SU-DHL-6 (cell line): Measurements from ENCODE around the gene TBC1D23.

Experiments used
- H2AFZ ChIP-seq: fragments of 200-600 bp; sonication (generic); 2 replicates; pipeline ENCODE4 v1.6.1; 2014; ENCODE audit warnings: low read depth, mild to moderate bottlenecking, moderate library complexity, mixed read lengths, antibody characterized with exemption, low read length; ENCODE audit not compliant: severe bottlenecking
- H3F3A ChIP-seq: fragments of 200-600 bp; shearing (Covaris generic); 2 replicates; pipeline ENCODE4 v1.6.0; 2016; ENCODE audit warnings: antibody characterized with exemption, mild to moderate bottlenecking; ENCODE audit not compliant: insufficient read depth
- H3K27ac ChIP-seq: fragments of 200-600 bp; sonication (generic); 2 replicates; pipeline ENCODE4 v1.5.1; 2016; ENCODE audit warnings: low read depth, mild to moderate bottlenecking, low read length, moderate library complexity, mixed read lengths
- H3K27me3 ChIP-seq: fragments of 200-600 bp; sonication (generic), shearing (Covaris generic); 2 replicates; pipeline ENCODE4 v1.6.0; 2014; ENCODE audit warnings: mild to moderate bottlenecking, low read length
- H3K36me3 ChIP-seq: fragments of 200-600 bp; sonication (generic); 2 replicates; pipeline ENCODE4 v1.6.1; 2014; ENCODE audit warnings: mild to moderate bottlenecking, low read length, mixed read lengths
- H3K4me2 ChIP-seq: fragments of 300-600, 200-600 bp; shearing (Covaris generic), sonication (generic); 2 replicates; pipeline ENCODE4 v1.6.0; 2014; ENCODE audit warnings: low read length, low read depth, mild to moderate bottlenecking; ENCODE audit not compliant: poor library complexity, severe bottlenecking
- H3K4me3 ChIP-seq: fragments of 200-600 bp; sonication (generic); 2 replicates; pipeline ENCODE4 v1.5.1; 2014; ENCODE audit warnings: antibody characterized with exemption, low read length, mild to moderate bottlenecking, mixed read lengths; ENCODE audit not compliant: insufficient read depth, poor library complexity, severe bottlenecking
- H3K79me2 ChIP-seq: fragments of 200-600 bp; sonication (generic); 2 replicates; pipeline ENCODE4 v1.6.1; 2014; ENCODE audit warnings: mild to moderate bottlenecking, low read length, moderate library complexity; ENCODE audit not compliant: insufficient read depth
- H3K9ac ChIP-seq: fragments of 200-600 bp; sonication (generic); 2 replicates; pipeline ENCODE4 v1.7.0; 2014; ENCODE audit warnings: mild to moderate bottlenecking, low read length
- H3K9me2 ChIP-seq: fragments of 200-600 bp; sonication (generic); replicated peaks from 2 replicates; pipeline ENCODE4 v1.6.1; 2014; ENCODE audit warnings: low read length; ENCODE audit not compliant: insufficient read depth
- H3K9me3 ChIP-seq: fragments of 200-600 bp; sonication (generic); 2 replicates; pipeline ENCODE4 v1.6.1; 2014; ENCODE audit warnings: low read length, mixed read lengths; ENCODE audit not compliant: insufficient read depth
- H4K20me1 ChIP-seq: fragments of 200-600 bp; sonication (generic); 2 replicates; pipeline ENCODE4 v1.6.1; 2014; ENCODE audit warnings: low read depth, mild to moderate bottlenecking, antibody characterized with exemption, low read length, moderate library complexity, mixed read lengths
- EZH2phosphoT487 ChIP-seq: fragments of 200-600 bp; sonication (generic), shearing (Covaris generic); conservative IDR thresholded peaks from 2 replicates; pipeline ENCODE4 v1.6.1; 2018; ENCODE audit warnings: mild to moderate bottlenecking, antibody characterized with exemption, low read length, moderate library complexity, mixed read lengths
- TF ChIP-seq, protein P1 (sequence below): fragments of 200-600 bp; sonication (generic); IDR thresholded peaks from one replicate; pipeline ENCODE4 v1.5.1; 2017; ENCODE audit warnings: antibody characterized with exemption, mild to moderate bottlenecking, low read length, moderate library complexity; ENCODE audit not compliant: insufficient read depth, poor library complexity, severe bottlenecking

TBC1D23 gene

GRCh38 chr3:100221159-100221558 lies 39.6 kb upstream of the TBC1D23 start:
- H3F3A ChIP-seq = no peaks in the 10 kb centered on the region
- H3K9me3 ChIP-seq = peaks cover 4% of the 10 kb centered on the region; the same call in 1 of the 2 replicates
- H3K79me2 ChIP-seq = no peaks in the 10 kb centered on the region
- TF ChIP-seq, protein P1, sequence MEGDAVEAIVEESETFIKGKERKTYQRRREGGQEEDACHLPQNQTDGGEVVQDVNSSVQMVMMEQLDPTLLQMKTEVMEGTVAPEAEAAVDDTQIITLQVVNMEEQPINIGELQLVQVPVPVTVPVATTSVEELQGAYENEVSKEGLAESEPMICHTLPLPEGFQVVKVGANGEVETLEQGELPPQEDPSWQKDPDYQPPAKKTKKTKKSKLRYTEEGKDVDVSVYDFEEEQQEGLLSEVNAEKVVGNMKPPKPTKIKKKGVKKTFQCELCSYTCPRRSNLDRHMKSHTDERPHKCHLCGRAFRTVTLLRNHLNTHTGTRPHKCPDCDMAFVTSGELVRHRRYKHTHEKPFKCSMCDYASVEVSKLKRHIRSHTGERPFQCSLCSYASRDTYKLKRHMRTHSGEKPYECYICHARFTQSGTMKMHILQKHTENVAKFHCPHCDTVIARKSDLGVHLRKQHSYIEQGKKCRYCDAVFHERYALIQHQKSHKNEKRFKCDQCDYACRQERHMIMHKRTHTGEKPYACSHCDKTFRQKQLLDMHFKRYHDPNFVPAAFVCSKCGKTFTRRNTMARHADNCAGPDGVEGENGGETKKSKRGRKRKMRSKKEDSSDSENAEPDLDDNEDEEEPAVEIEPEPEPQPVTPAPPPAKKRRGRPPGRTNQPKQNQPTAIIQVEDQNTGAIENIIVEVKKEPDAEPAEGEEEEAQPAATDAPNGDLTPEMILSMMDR = no peak
- no peak for TF ChIP-seq EZH2phosphoT487
- H4K20me1 ChIP-seq = no peaks in the 10 kb centered on the region
- no peak overlapping the region for H3K27ac ChIP-seq
- no peaks in the 10 kb centered on the region for H3K36me3 ChIP-seq
- no peak overlapping the region for H2AFZ ChIP-seq
- H3K4me3 ChIP-seq = no peak overlapping the region
- H3K9me2 ChIP-seq = no peaks in the 10 kb centered on the region
- H3K9ac ChIP-seq = no peak overlapping the region
- no peaks in the 10 kb centered on the region for H3K27me3 ChIP-seq
- no peak overlapping the region for H3K4me2 ChIP-seq

DNA sequence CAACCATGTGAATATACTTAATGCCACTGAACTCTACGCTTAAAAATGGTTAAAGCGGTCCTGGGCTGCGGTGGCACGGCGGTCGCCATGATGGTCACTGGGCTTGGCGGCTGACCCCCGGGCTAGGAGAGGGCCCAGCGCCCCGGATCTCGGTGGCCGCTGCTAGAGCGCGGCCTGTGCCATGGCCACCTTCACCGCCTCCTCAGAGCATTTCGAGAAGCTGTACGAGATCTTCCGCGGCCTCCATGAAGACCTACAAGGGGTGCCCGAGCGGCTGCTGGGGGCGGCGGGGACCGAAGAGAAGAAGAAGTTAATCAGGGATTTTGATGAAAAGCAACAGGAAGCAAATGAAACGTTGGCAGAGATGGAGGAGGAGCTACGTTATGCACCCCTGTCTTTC lies 35.6 kb upstream of the TBC1D23 start:
- Histone ChIP-seq H3K4me2 (no peak overlapping the region), H3K9me2 (no peaks in the 10 kb centered on the region), H3K36me3 (no peaks in the 10 kb centered on the region), H2AFZ (no peak overlapping the region), H3F3A (no peaks in the 10 kb centered on the region), H3K79me2 (no peaks in the 10 kb centered on the region), H4K20me1 (no peaks in the 10 kb centered on the region), H3K9ac (no peak overlapping the region), H3K9me3 (peaks cover 4% of the 10 kb centered on the region; the same call in 1 of the 2 replicates), H3K4me3 (no peak overlapping the region), H3K27ac (no peak overlapping the region), H3K27me3 (no peaks in the 10 kb centered on the region)
- no peak for TF ChIP-seq EZH2phosphoT487
- TF ChIP-seq, protein P1 = no peak

- Histone ChIP-seq H3K9me2 (no peaks in the 10 kb centered on the region), H3K4me3 (no peak overlapping the region), H3K4me2 (no peak overlapping the region), H4K20me1 (no peaks in the 10 kb centered on the region), H3K9me3 (0 out of 2 replicates have a peak, but pooled peaks cover under 1% of the 10 kb centered on the region), H3F3A (no peaks in the 10 kb centered on the region), H2AFZ (no peak overlapping the region), H3K27me3 (no peaks in the 10 kb centered on the region), H3K79me2 (no peaks in the 10 kb centered on the region), H3K36me3 (no peaks in the 10 kb centered on the region), H3K27ac (no peak overlapping the region), H3K9ac (no peak overlapping the region)
- no peak for TF ChIP-seq EZH2phosphoT487
These were observed 34.9 kb upstream of the TBC1D23 start for GRCh38 chr3:100225883-100226282.

GRCh38 chr3:100226712-100227429 lies 33.9 kb upstream of the TBC1D23 start:
- no peaks in the 10 kb centered on the region for H3K9me2 ChIP-seq
- no peak overlapping the region for H3K4me2 ChIP-seq
- no peak overlapping the region for H3K27ac ChIP-seq
- no peak overlapping the region for H3K4me3 ChIP-seq
- no peak overlapping the region for H3K9ac ChIP-seq
- H2AFZ ChIP-seq = no peak overlapping the region
- no peaks in the 10 kb centered on the region for H3K36me3 ChIP-seq
- H3K27me3 ChIP-seq = no peaks in the 10 kb centered on the region
- H3K9me3 ChIP-seq = no peaks in the 10 kb centered on the region
- no peaks in the 10 kb centered on the region for H3K79me2 ChIP-seq
- no peak for TF ChIP-seq EZH2phosphoT487
- TF ChIP-seq, protein P1 = no peak
- no peaks in the 10 kb centered on the region for H4K20me1 ChIP-seq
- no peaks in the 10 kb centered on the region for H3F3A ChIP-seq
